Inferior parietal cortex (tissue), 1 donor: ENCODE measurements around the gene KLHL3.

Experiments used
- DNase-seq: peaks from one replicate; pipeline ENCODE4 v3.0.0-alpha.2; 2016; ENCODE audit errors: extremely low spot score

The KLHL3 gene

DNA sequence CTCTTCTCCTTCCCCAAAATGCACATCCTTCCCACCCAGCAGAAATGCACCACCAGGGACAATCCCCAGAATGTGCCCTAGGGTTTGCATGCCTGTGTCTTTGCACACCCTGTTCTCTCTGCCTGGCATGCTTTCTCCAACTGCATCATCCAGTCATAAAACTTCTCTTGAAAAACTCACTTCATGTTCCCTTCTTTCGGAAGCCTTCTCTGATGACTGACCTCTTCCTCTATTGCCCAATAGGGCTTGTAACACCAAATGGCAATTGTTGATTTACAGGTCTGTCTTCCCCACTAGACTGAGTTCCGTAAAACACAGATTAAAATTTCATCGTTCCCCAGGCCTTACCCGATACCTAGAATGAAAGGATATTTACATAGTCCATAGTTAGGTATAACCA, 153.7 kb downstream of the KLHL3 start:
- no peak for DNase-seq

DNA sequence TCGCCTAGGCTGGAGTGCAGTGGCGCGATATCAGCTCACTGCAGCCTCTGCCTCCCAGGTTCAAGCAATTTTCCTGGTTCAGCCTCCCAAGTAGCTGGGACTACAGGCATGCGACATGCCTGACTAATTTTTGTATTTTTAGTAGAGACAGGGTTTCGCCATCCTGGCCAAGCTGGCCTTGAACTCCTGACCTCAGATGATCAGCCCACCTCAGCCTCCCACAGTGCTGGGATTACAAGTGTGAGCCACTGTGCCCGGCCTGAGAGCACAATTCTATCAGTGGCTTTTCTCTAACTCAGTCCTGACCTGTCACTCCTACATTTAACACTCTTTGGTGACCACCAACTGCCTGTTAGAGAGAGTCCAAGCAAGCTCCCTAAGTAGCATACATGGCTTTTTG, 154.1 kb downstream of the KLHL3 start:
- no peak for DNase-seq

DNA sequence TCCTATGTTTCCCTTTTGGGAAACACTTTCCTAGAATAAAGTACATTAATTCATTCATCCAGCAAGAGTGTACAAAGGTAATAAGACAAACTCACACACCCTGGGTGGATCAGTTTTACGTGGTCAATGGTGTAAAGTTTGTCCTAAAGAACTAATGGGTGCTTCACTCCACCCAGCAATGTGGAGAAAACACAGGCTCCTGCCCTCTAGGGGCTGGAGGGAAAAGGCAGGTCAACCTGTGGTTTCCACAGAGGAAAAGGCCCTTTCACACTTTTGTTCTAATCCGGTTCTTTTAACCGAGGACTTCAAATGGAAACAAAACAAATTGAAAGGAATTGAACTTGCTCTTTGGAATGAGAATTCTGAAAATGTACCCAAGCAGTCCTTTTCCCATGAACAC, 155.9 kb downstream of the KLHL3 start:
- DNase-seq, result no peak

DNA sequence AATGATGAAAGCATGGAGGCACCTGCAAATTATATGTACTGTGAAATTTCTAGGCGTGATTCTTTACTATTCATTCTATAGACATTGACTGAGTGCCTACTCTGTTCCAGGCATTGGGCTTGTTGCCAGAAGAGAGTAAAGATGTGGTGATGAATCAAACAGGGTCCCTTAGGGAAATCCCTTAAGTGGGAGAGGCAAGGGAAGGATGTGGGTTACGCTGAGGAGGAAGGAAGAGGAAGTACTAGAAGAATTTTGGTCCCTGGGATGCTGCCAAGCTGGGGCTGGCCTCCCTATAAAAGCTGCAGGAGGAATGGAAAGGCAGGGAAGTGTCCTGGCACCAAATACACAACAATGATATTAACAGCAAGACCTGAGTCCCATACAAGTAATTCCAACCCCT, 160.0 kb downstream of the KLHL3 start:
- DNase-seq, result no peak

DNA sequence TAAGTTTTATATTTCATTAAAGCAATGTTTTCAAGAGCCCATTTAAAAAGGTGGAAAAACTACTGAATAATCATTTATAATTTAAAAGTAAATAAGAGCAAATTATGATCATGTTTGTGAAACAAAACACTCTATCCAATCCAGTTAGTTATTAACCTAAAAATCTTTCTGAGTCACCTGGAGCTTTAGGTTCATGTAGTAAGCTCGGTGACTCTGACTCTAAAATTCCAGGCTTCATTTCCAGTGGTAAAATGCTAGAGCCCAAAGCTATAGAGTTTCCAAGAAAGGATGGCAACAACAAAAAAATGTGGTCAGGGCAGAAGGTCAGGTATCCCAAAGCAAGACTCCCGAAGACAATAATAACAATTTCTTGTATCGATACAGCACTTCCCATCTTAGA, 160.7 kb downstream of the KLHL3 start:
- no peak for DNase-seq

DNA sequence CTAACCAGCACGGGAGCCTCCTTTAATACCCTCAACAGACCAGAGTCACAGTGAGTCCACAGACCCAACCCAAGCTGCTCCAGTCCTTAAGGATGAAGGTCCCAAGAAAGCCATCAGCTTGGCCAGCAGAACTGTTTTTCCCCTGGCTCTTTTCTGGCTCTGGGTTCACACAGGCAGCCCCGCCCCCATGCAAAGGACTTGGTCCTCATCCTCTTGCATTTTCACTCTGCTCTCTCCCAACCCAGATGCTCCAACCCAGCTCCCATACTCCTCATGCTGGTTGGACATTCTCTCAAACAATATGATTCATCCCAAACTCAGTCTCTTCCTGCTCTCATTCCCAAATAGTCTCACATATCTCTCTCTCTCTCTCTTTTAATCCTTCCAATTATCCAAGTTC, 162.5 kb downstream of the KLHL3 start:
- DNase-seq, result no peak

DNA sequence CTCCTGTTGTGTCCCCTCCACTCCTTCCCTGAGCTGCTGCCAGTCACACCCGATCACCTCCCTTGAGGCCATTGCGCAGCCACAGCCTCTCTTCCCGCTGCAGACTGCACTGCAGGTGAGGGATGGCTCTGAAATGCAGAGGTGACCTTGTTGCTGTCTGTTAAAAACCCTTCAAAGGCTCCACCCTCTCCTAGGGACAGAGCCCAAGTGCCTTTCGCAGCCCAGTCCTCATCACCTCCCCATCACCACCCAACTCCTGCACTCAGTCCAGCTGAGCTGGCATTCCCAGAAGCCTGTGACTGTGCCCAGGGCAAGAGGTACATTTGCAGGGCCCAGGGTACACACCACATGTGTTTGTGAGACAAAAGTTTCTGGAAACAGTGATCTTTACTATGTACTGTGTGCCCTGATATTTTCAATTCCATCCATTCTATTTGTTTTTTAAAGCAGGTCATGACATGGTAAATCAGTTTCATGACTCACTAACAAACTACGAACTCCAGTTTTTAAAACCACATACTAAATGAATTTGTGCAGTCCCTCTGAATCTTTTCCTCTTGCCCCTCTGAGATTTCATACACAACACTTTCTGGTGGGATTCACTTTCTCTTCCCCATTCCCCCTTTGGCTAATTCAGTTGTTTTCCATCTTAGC, 163.7 kb downstream of the KLHL3 start:
- DNase-seq, result no peak

DNA sequence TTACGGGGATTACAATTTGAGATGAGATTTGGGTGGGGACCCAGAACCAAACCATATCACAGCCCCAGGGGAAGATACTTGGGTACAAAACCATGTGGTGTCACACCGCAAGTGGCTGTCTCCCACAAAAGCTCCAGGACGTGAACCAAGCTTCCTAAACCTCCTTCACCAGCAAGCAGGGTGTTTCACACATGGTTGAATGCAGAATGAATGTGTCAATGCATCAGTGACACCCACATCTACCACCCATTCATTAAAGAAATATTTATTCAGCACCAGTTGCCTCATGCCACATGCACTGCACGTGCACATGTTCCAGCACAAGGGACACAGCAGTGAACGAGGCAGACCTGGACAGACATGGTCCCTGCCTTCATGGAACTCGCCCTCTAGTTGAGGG, 165.8 kb downstream of the KLHL3 start:
- no peak for DNase-seq
